PC-3 (cell line): Measurements from ENCODE around the gene MSH3. TPM values are rescaled to one million over a fixed set of nuclear protein-coding genes. Genes with fewer than 3 reads are reported as not detected.

Experiments used
- ATAC-seq: fragments of 200-7000 bp; cut with Tn5 transposase; 2 replicates; pipeline ENCODE4 v1.9.1; 2020; ENCODE audit warnings: mild to moderate bottlenecking, moderate library complexity
- BruUV-seq: library from RNA; stranded (reverse); fragments of 400-500 nt; replicated peaks from 2 replicates; lab custom pipeline; 2021; lab: Mats Ljungman, UMichigan
- CTCF ChIA-PET: fragments of 300-600 bp; sonication (Branson Sonifier 250); formaldehyde crosslinking; loops from one replicate; lab custom pipeline; 2022; ENCODE audit warnings: antibody characterized with exemption; lab: Charles Lee
- POLR2A ChIA-PET: fragments of 300-600 bp; sonication (Branson Sonifier 250); formaldehyde crosslinking; loops from one replicate; lab custom pipeline; 2022; ENCODE audit warnings: antibody characterized with exemption; ENCODE audit not compliant: unreplicated experiment; lab: Charles Lee
- DNase-seq: peaks from one replicate; pipeline ENCODE4 v3.0.0-alpha.2; 2015
- H2AFZ ChIP-seq: fragments of 300-600 bp; sonication (generic); 2 replicates; pipeline ENCODE4 v1.6.0; 2016; ENCODE audit warnings: antibody characterized with exemption, low read length
- H3F3A ChIP-seq: fragments of 300-600 bp; sonication (generic); one replicate; pipeline ENCODE4 v1.6.0; 2017; ENCODE audit warnings: antibody characterized with exemption, low read length, control low read depth, mild to moderate bottlenecking; ENCODE audit not compliant: unreplicated experiment
- H3K27ac ChIP-seq: fragments of 300-600 bp; sonication (generic); 2 replicates; pipeline ENCODE4 v1.5.1; 2016; ENCODE audit warnings: mild to moderate bottlenecking, low read length
- H3K27me3 ChIP-seq: fragments of 300-600 bp; sonication (generic); 2 replicates; pipeline ENCODE4 v1.6.1; 2016; ENCODE audit warnings: low read length, mixed read lengths
- H3K36me3 ChIP-seq: fragments of 300-600 bp; sonication (generic); 2 replicates; pipeline ENCODE4 v1.6.1; 2016; ENCODE audit warnings: low read depth, mixed run types, low read length, mixed read lengths
- H3K4me1 ChIP-seq: fragments of 300-600 bp; sonication (generic); 2 replicates; pipeline ENCODE4 v1.5.1; 2016; ENCODE audit warnings: low read length; ENCODE audit not compliant: insufficient read depth
- H3K4me2 ChIP-seq: fragments of 300-600 bp; sonication (generic); 2 replicates; pipeline ENCODE4 v1.6.0; 2016; ENCODE audit warnings: low read length
- H3K4me3 ChIP-seq: fragments of 300-600 bp; sonication (generic); 2 replicates; pipeline ENCODE4 v1.5.1; 2016; ENCODE audit warnings: mild to moderate bottlenecking, low read length, mixed read lengths
- H3K79me2 ChIP-seq: fragments of 300-600 bp; sonication (generic); 2 replicates; pipeline ENCODE4 v1.6.1; 2017; ENCODE audit warnings: low read length, mixed read lengths
- H3K9ac ChIP-seq: fragments of 300-600 bp; sonication (generic); 2 replicates; pipeline ENCODE4 v1.6.0; 2016; ENCODE audit warnings: mild to moderate bottlenecking, low read length
- H3K9me2 ChIP-seq: fragments of 300-600 bp; sonication (generic); replicated peaks from 2 replicates; pipeline ENCODE4 v1.6.1; 2016; ENCODE audit warnings: mixed run types, low read length, mixed read lengths
- H3K9me3 ChIP-seq: fragments of 300-600 bp; sonication (generic); 2 replicates; pipeline ENCODE4 v1.6.1; 2016; ENCODE audit warnings: low read length, mixed read lengths
- H4K20me1 ChIP-seq: fragments of 300-600 bp; sonication (generic); 2 replicates; pipeline ENCODE4 v1.6.1; 2016; ENCODE audit warnings: low read length, mixed read lengths
- CTCF ChIP-seq: fragments of 300-600 bp; sonication (generic); conservative IDR thresholded peaks from 2 replicates; pipeline ENCODE4 v1.5.1; 2017; ENCODE audit warnings: antibody characterized with exemption, low read depth, mild to moderate bottlenecking, low read length
- EZH2 ChIP-seq: fragments of 300-600 bp; sonication (generic); IDR thresholded peaks from one replicate; pipeline ENCODE4 v1.6.1; 2017; ENCODE audit warnings: antibody characterized with exemption, mild to moderate bottlenecking, low read length; ENCODE audit not compliant: unreplicated experiment
- EZH2phosphoT487 ChIP-seq: fragments of 300-600 bp; sonication (generic); IDR thresholded peaks from 2 replicates; pipeline ENCODE4 v1.6.1; 2018; ENCODE audit warnings: mild to moderate bottlenecking, antibody characterized with exemption, low read length, borderline replicate concordance
- intact Hi-C: fragments of 100-400 bp; cut with micrococcal nuclease; formaldehyde crosslinking; loops from 2 replicates; pipeline ENCODE4 v1.9.0; 2023
- total RNA-seq: library from RNA; depleted of rRNA; stranded (reverse); fragments of >200 nt; gene quantifications from 2 replicates; pipeline ENCODE4 v1.2.3, GENCODE V29; 2014

MSH3 gene
- total RNA-seq, 1 experiment from 2014 or later = 9.0 TPM

- ATAC-seq = no peak
- DNase-seq = no peak
- no peak overlapping the region for H3K4me2 ChIP-seq
- no peak overlapping the region for H3K27ac ChIP-seq
- no peaks in the 10 kb centered on the region for H3K9me3 ChIP-seq
- BruUV-seq = no TSS peak
- H3K79me2 ChIP-seq = no peaks in the 10 kb centered on the region
- CTCF ChIA-PET = no interaction called here
- TF ChIP-seq EZH2phosphoT487 (no peak), EZH2 (no peak), CTCF (no peak)
- H4K20me1 ChIP-seq = no peaks in the 10 kb centered on the region
- H2AFZ ChIP-seq = no peak overlapping the region
- H3K4me1 ChIP-seq = no peaks in the 10 kb centered on the region
- no peaks in the 10 kb centered on the region for H3F3A ChIP-seq
- H3K9me2 ChIP-seq = no peaks in the 10 kb centered on the region
- intact Hi-C loops = no loop called here
- no peak overlapping the region for H3K4me3 ChIP-seq
- H3K9ac ChIP-seq = no peak overlapping the region
- no peaks in the 10 kb centered on the region for H3K36me3 ChIP-seq
- POLR2A ChIA-PET = no interaction called here
- H3K27me3 ChIP-seq = no peaks in the 10 kb centered on the region
Observed at GRCh38 chr5:80701597-80701996, 47.1 kb downstream of the MSH3 start.

- intact Hi-C loops = no loop called here
- Histone ChIP-seq H3K9ac (no peak overlapping the region), H3K36me3 (no peaks in the 10 kb centered on the region), H2AFZ (no peak overlapping the region), H3K4me2 (no peak overlapping the region), H3K4me3 (no peak overlapping the region), H3K9me3 (no peaks in the 10 kb centered on the region), H3K9me2 (no peaks in the 10 kb centered on the region), H3F3A (no peaks in the 10 kb centered on the region), H3K79me2 (no peaks in the 10 kb centered on the region), H3K4me1 (no peaks in the 10 kb centered on the region), H4K20me1 (no peaks in the 10 kb centered on the region), H3K27me3 (no peaks in the 10 kb centered on the region), H3K27ac (no peak overlapping the region)
- no peak for ATAC-seq
- TF ChIP-seq EZH2 (no peak), CTCF (no peak), EZH2phosphoT487 (no peak)
- DNase-seq = no peak
- BruUV-seq = no TSS peak
- ChIA-PET CTCF (no interaction called here), POLR2A (no interaction called here)
Observed at GRCh38 chr5:80703291-80703690, 48.8 kb downstream of the MSH3 start.

GRCh38 chr5:80703747-80704146 is 49.3 kb downstream of the MSH3 start:
- Histone ChIP-seq H3K9me3 (no peaks in the 10 kb centered on the region), H3K27me3 (no peaks in the 10 kb centered on the region), H3K27ac (no peak overlapping the region), H3K4me2 (no peak overlapping the region), H4K20me1 (no peaks in the 10 kb centered on the region), H3K4me3 (no peak overlapping the region), H3F3A (no peaks in the 10 kb centered on the region), H3K9ac (no peak overlapping the region), H3K4me1 (no peaks in the 10 kb centered on the region), H2AFZ (no peak overlapping the region), H3K36me3 (no peaks in the 10 kb centered on the region), H3K79me2 (no peaks in the 10 kb centered on the region), H3K9me2 (no peaks in the 10 kb centered on the region)
- BruUV-seq = no TSS peak
- ChIA-PET CTCF (no interaction called here), POLR2A (no interaction called here)
- DNase-seq (no peak), ATAC-seq (no peak)
- intact Hi-C loops = no loop called here
- TF ChIP-seq EZH2 (no peak), EZH2phosphoT487 (no peak), CTCF (no peak)
